Hepatic stellate cell (primary cell): ENCODE data around the gene AMH.
A peak's percentile ranks its signal among the peaks of the same experiment; 100 is the strongest.

Experiments used
- DNase-seq: peaks from one replicate; pipeline ENCODE4 v3.0.0; 2011; ENCODE audit warnings: low spot score

Gene AMH

GRCh38 chr19:2287585-2288337 lies 38.6 kb downstream of the AMH start:
- no peak for DNase-seq

GRCh38 chr19:2288338-2288817 lies 39.3 kb downstream of the AMH start:
- no peak for DNase-seq

- no peak for DNase-seq
Measured at GRCh38 chr19:2288818-2289713, 39.9 kb downstream of the AMH start.

- DNase-seq, result peak; percentile 66
Measured at GRCh38 chr19:2289714-2290435, 40.8 kb downstream of the AMH start.

- no peak for DNase-seq
Measured at GRCh38 chr19:2290441-2291184, 41.5 kb downstream of the AMH start.

GRCh38 chr19:2291185-2291751 lies 42.1 kb downstream of the AMH start:
- no peak for DNase-seq

GRCh38 chr19:2294687-2295335 lies 45.7 kb downstream of the AMH start:
- DNase-seq, result peak; percentile 87

GRCh38 chr19:2296141-2296540 lies 47.0 kb downstream of the AMH start:
- DNase-seq, result no peak

GRCh38 chr19:2300533-2300932 lies 51.4 kb downstream of the AMH start:
- DNase-seq, result no peak
